ENCODE measurements around the gene B4GALNT1. TPM values are rescaled to one million over a fixed set of nuclear protein-coding genes. Genes with fewer than 3 reads are reported as not detected.
A peak's percentile ranks its signal among the peaks of the same experiment; 100 is the strongest.

B4GALNT1 gene
- total RNA-seq, 4 donors from 2014 or later = 0.38 to 0.48 (median 0.42) TPM; not detected in 1

DNA sequence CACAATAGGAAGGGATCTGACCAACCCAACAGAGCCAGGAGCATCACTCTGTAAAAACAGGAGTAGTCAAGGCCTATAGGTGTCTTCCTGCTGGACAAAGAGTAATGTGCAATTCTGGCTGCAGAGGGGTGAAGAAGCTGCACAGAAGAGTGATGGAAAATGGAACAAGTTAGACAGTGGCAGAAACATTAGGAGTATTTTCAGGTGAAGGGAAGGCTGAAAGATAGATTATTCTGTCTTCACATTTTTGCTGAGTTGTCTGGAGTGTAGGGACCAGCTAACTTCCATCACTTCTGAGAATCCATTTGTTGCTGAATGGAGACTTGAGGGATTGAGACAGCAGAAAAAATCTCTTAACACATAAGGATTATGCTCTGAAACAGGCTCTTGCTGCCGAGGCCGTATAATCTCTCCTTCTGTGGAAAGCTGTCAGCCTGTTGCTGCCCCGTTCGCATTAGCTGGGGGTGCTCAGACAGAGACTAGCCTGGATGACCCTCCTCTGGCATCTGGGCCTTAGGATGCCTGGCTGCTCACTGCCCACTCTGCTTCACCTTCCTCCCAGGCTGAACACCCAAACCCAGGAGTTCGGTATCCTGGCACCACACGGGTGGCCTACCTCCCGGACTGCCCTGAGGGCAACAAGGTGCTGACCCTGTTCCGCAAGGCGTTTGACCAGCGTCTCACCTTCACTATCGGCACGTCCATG is 24.9 kb downstream of the B4GALNT1 start:
- 90% methylated on average over 11 of the region's 12 CpGs for WGBS
- H3K36me3 ChIP-seq = peaks cover 4% of the 10 kb centered on the region
- H3K9me3 ChIP-seq = no peaks in the 10 kb centered on the region
- DNase-seq (ENCODE audit: low spot score in 2 of 2) = no peak
- H3K27ac ChIP-seq = no peak overlapping the region
- H3K4me3 ChIP-seq = no peak overlapping the region
- TF ChIP-seq POLR2A (IDR thresholded peaks at IDR 0.05) = no peak
- no peak for TF ChIP-seq EP300 (IDR thresholded peaks at IDR 0.05)
- no peak for TF ChIP-seq POLR2AphosphoS5 (IDR thresholded peaks at IDR 0.05)
- TF ChIP-seq, protein P1, sequence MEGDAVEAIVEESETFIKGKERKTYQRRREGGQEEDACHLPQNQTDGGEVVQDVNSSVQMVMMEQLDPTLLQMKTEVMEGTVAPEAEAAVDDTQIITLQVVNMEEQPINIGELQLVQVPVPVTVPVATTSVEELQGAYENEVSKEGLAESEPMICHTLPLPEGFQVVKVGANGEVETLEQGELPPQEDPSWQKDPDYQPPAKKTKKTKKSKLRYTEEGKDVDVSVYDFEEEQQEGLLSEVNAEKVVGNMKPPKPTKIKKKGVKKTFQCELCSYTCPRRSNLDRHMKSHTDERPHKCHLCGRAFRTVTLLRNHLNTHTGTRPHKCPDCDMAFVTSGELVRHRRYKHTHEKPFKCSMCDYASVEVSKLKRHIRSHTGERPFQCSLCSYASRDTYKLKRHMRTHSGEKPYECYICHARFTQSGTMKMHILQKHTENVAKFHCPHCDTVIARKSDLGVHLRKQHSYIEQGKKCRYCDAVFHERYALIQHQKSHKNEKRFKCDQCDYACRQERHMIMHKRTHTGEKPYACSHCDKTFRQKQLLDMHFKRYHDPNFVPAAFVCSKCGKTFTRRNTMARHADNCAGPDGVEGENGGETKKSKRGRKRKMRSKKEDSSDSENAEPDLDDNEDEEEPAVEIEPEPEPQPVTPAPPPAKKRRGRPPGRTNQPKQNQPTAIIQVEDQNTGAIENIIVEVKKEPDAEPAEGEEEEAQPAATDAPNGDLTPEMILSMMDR (IDR thresholded peaks at IDR 0.05) = no peak
- H3K27me3 ChIP-seq = peaks cover 14% of the 10 kb centered on the region
- peaks cover 54% of the 10 kb centered on the region for H3K4me1 ChIP-seq

DNA sequence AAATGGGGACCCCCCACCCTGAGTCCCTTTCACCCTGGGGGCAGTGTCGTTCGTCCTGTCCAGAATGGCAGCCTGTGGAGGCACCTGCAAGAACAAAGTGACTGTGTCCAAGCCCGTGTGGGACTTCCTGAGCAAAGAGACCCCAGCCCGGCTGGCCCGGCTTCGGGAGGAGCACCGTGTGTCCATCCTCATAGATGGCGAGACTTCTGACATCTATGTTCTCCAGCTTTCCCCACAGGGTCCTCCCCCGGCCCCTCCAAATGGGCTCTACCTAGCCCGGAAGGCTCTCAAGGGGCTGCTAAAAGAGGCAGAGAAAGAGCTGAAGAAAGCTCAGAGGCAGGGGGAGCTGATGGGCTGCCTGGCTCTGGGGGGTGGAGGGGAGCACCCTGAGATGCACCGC is 26.2 kb downstream of the B4GALNT1 start:
- DNase-seq (ENCODE audit: low spot score in 2 of 2) = no peak
- no peak overlapping the region for H3K27ac ChIP-seq
- H3K9me3 ChIP-seq = no peaks in the 10 kb centered on the region
- no peak overlapping the region for H3K4me3 ChIP-seq
- peaks cover 10% of the 10 kb centered on the region for H3K27me3 ChIP-seq
- H3K36me3 ChIP-seq = peaks cover 10% of the 10 kb centered on the region
- H3K4me1 ChIP-seq = peaks cover 50% of the 10 kb centered on the region
- WGBS = 87% methylated on average over 10 of the region's 11 CpGs
- no peak for TF ChIP-seq POLR2A (IDR thresholded peaks at IDR 0.05)
- TF ChIP-seq, protein P1 (IDR thresholded peaks at IDR 0.05) = no peak
- no peak for TF ChIP-seq EP300 (IDR thresholded peaks at IDR 0.05)
- TF ChIP-seq POLR2AphosphoS5 (IDR thresholded peaks at IDR 0.05) = no peak

DNA sequence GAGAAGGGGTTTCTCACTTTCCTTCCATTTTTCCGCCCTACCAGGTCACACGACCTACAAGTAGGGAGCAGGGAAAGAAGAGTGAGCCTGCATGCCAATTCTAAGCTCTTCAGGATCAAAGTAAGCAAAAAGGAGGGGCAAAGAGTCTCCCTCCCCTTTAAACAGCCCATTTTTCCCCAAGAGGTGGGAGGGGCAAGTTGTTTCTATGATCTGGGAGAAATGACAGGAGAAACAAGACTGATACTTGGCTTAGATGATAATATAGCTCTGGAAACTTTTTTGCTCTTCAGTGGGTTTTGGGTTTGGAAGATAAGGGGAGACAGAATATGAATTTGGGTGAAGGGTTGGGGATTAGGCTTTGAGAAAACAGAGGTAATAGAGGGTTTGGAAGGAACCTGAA is 26.6 kb downstream of the B4GALNT1 start:
- WGBS = 77% methylated on average over 2 of the region's 2 CpGs
- no peak for DNase-seq (ENCODE audit: low spot score in 2 of 2)
- H3K9me3 ChIP-seq = no peaks in the 10 kb centered on the region
- TF ChIP-seq POLR2AphosphoS5 (IDR thresholded peaks at IDR 0.05) (no peak), EP300 (IDR thresholded peaks at IDR 0.05) (no peak), POLR2A (IDR thresholded peaks at IDR 0.05) (no peak)
- TF ChIP-seq, protein P1 (IDR thresholded peaks at IDR 0.05) = no peak
- no peak overlapping the region for H3K4me3 ChIP-seq
- peaks cover 8% of the 10 kb centered on the region for H3K27me3 ChIP-seq
- peaks cover 46% of the 10 kb centered on the region for H3K4me1 ChIP-seq
- H3K27ac ChIP-seq = no peak overlapping the region
- peaks cover 14% of the 10 kb centered on the region for H3K36me3 ChIP-seq

DNA sequence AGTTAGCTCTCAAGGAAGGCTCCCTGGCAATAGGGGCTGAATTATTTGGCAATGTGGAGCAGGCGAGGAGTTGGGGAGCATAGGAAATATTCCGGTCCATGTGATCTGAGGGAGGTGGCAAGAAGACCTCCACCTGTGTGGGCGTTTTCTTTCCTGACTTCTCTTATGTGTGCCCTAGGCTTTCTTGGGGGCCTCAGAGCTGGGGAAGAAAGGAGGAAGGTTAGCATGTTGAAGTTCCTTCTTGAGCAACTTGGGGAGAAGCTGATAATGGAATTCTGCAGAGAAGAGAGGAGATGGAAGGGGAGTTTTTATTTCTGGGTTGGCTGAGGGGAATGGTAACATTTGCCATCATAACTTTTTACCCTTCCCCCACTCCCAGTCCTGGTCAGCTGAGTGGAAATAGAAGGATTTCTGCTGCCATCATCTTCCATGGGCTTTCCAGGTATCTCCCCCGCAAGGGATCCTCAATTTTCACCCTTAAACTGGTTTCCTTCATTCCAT is 27.1 kb downstream of the B4GALNT1 start:
- Histone ChIP-seq H3K27ac (no peak overlapping the region), H3K36me3 (peaks cover 19% of the 10 kb centered on the region), H3K9me3 (no peaks in the 10 kb centered on the region), H3K4me1 (peaks cover 41% of the 10 kb centered on the region), H3K27me3 (peaks cover 3% of the 10 kb centered on the region), H3K4me3 (peak overlapping the region; percentile 64)
- TF ChIP-seq POLR2A (IDR thresholded peaks at IDR 0.05) (no peak), EP300 (IDR thresholded peaks at IDR 0.05) (no peak), POLR2AphosphoS5 (IDR thresholded peaks at IDR 0.05) (no peak)
- TF ChIP-seq, protein P1 (IDR thresholded peaks at IDR 0.05) = no peak
- WGBS = 59% methylated on average over 4 of the region's 4 CpGs
- no peak for DNase-seq (ENCODE audit: low spot score in 2 of 2)

DNA sequence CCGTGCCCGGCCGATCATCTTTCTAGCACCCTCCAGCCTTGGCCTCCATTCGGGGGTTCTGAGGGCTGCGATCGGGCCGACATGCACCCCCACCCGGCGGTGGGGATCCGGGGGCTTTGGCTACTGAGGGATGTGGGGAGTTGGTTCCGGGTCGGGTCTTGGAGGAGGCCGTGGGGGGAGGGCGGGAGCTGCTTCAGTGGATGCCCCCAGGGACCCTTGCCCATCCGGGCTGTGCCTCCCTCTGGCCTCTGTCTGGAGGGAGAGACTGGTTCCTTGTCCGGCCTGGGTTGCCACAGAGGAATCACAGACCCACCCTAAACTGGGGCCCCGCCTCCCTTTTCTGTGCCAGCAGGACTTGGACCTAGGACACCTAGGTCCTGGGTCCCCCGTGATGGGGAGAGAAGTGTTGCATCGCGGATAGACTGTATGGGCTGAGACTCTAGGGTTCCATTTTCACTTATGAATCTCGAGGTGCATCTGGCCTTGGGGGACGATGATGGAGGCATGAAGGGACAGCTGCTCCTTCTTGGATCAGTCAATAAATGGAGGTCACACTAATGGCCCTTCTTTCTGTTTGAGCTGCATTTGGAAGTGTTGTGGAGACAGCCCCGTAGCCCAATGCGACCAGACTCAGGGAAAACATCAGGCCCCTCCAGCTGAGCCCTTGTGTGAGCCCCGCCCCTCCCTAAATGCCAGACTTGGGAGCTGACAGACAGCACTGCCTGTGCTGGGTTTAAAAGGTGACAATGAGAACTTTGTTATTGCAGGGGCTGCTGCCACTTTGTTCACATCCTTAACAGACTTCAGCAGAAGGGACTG is 27.8 kb downstream of the B4GALNT1 start:
- peak overlapping the region; percentile 81 for H3K27ac ChIP-seq
- H3K27me3 ChIP-seq = no peaks in the 10 kb centered on the region
- peaks cover 34% of the 10 kb centered on the region for H3K4me1 ChIP-seq
- peak overlapping the region; percentile 64 for H3K4me3 ChIP-seq
- H3K9me3 ChIP-seq = no peaks in the 10 kb centered on the region
- TF ChIP-seq, protein P1 (IDR thresholded peaks at IDR 0.05) = no peak
- TF ChIP-seq EP300 (IDR thresholded peaks at IDR 0.05) (no peak), POLR2A (IDR thresholded peaks at IDR 0.05) (no peak), POLR2AphosphoS5 (IDR thresholded peaks at IDR 0.05) (no peak)
- DNase-seq (ENCODE audit: low spot score in 2 of 2) = no peak
- peaks cover 26% of the 10 kb centered on the region for H3K36me3 ChIP-seq
- 5% methylated on average over 7 of the region's 25 CpGs for WGBS
